Measurements from ENCODE around the gene ALOX15B. TPM values are rescaled to one million over a fixed set of nuclear protein-coding genes. Genes with fewer than 3 reads are reported as not detected.

ALOX15B gene
- total RNA-seq, 4 donors from 2014 or later, result 13.9 to 116 (median 59.9) TPM

DNA sequence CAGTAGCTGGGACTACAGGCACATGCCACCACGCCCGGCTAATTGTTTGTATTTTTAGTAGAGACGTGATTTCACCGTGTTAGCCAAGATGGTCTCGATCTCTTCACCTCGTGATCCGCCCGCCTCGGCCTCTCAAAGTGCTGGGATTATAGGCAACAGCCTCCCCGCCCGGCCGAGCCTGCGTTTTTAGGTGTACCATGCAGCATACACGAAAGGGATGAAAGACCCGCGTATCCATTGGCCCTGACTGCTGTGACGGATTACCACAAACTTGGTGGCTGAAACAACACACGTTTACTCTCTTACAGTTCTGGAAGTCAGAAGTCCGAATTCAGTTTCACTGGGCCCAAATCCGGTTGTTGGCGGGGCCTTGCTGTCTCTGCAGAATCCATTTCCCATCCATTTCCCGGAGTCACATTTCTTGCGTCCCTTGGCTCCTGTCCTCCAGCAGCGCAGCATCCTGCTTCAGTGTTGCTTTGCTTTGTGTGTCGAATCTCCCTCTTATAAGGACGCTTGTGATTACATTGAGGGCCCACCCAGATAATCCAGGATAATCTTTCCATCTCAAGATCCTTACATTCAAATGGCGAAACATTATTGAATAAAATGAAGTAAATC, 44.8 kb upstream of the ALOX15B start:
- intact Hi-C loops (cut with DNase I; ENCODE audit: low total_unique reads), result loop anchor here (5.0 kb wide), 2 partner anchors 82 to 252 kb away; no protein-coding TSS in a partner anchor
- TF ChIP-seq POLR2A (IDR thresholded peaks at IDR 0.05) (no peak), CTCF (IDR thresholded peaks at IDR 0.05) (no peak)
- H3K4me3 ChIP-seq (ENCODE audit: low read depth, poor library complexity, severe bottlenecking), result no peak overlapping the region
- 89 to 90% methylated on average over 27 of the region's 27 CpGs for WGBS, 2 donors
- DNase-seq (ENCODE audit: low spot score in 2 of 2), result peak in 1 of 2 donors; percentile 48

- H3K4me3 ChIP-seq (ENCODE audit: low read depth, poor library complexity, severe bottlenecking), result no peak overlapping the region
- TF ChIP-seq POLR2A (IDR thresholded peaks at IDR 0.05) (no peak), CTCF (IDR thresholded peaks at IDR 0.05) (no peak)
- 87 to 93% methylated on average over 2 of the region's 2 CpGs for WGBS, 2 donors
- no peak for DNase-seq (ENCODE audit: low spot score in 2 of 2)
- intact Hi-C loops (cut with DNase I; ENCODE audit: low total_unique reads), result no loop called here
Observed at GRCh38 chr17:7995724-7996123, 43.1 kb upstream of the ALOX15B start.

GRCh38 chr17:7997186-7997585, 41.7 kb upstream of the ALOX15B start:
- DNase-seq (ENCODE audit: low spot score in 2 of 2), result peak in 1 of 2 donors; percentile 53
- no peak overlapping the region for H3K4me3 ChIP-seq (ENCODE audit: low read depth, poor library complexity, severe bottlenecking)
- 21 to 37% methylated on average over 5 of the region's 5 CpGs for WGBS, 2 donors
- intact Hi-C loops (cut with DNase I; ENCODE audit: low total_unique reads), result no loop called here
- TF ChIP-seq CTCF (IDR thresholded peaks at IDR 0.05), result no peak
- no peak for TF ChIP-seq POLR2A (IDR thresholded peaks at IDR 0.05)

- no peak within 1 kb of the TSS for H3K4me3 ChIP-seq (ENCODE audit: low read depth, poor library complexity, severe bottlenecking)
- TF ChIP-seq CTCF (IDR thresholded peaks at IDR 0.05) (no peak), POLR2A (IDR thresholded peaks at IDR 0.05) (no peak)
- intact Hi-C loops (cut with DNase I; ENCODE audit: low total_unique reads), result no loop called here
- 22 to 52% methylated on average over 9 to 15 of the region's 18 CpGs for WGBS, 2 donors
- DNase-seq (ENCODE audit: low spot score in 2 of 2), result peak in 1 of 2 donors; percentile 83
Observed at GRCh38 chr17:8001976-8002720, 36.7 kb upstream of the ALOX15B start, which contains the start of gene GUCY2D. TSS of gene GUCY2D (plus strand) at chr17:8002615. CDS start at chr17:8003048, 433 bp downstream.

DNA sequence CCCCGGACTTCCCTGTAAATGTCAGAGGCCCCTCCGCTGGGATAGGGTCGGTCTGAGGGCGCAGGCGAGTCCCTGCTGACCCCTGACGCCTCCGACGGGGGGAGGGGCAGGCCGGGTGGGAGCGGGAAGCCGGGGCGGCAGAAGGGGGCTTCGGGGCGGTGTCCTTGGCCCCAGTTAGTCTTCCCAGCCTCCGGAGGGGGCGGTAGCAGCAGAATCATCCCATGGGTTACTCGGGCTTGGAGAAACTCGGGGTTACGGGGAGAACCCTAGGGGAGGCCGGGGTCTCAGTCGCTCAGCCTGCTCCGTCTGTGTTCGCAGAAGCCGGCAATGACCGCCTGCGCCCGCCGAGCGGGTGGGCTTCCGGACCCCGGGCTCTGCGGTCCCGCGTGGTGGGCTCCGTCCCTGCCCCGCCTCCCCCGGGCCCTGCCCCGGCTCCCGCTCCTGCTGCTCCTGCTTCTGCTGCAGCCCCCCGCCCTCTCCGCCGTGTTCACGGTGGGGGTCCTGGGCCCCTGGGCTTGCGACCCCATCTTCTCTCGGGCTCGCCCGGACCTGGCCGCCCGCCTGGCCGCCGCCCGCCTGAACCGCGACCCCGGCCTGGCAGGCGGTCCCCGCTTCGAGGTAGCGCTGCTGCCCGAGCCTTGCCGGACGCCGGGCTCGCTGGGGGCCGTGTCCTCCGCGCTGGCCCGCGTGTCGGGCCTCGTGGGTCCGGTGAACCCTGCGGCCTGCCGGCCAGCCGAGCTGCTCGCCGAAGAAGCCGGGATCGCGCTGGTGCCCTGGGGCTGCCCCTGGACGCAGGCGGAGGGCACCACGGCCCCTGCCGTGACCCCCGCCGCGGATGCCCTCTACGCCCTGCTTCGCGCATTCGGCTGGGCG, 35.9 kb upstream of the ALOX15B start:
- WGBS, 2 donors, result 4 to 9% methylated on average over 10 to 43 of the region's 92 CpGs
- TF ChIP-seq POLR2A (IDR thresholded peaks at IDR 0.05) (no peak), CTCF (IDR thresholded peaks at IDR 0.05) (no peak)
- intact Hi-C loops (cut with DNase I; ENCODE audit: low total_unique reads), result no loop called here
- DNase-seq (ENCODE audit: low spot score in 2 of 2), result peak in 1 of 2 donors; percentile 75
- no peak overlapping the region for H3K4me3 ChIP-seq (ENCODE audit: low read depth, poor library complexity, severe bottlenecking)
